SKM-1 (cell line): ENCODE data around the gene PKN3.
A peak's percentile ranks its signal among the peaks of the same experiment; 100 is the strongest.
"Not testable (repeated sequence)": the region's sequence is repeated elsewhere in the genome, so short reads cannot be mapped to it uniquely, and the experiment has no call there.

Experiments used
- DNase-seq: peaks from one replicate; lab custom pipeline; 2025; ENCODE audit not compliant: unreplicated experiment; lab: John Stamatoyannopoulos, UW

Gene PKN3

DNA sequence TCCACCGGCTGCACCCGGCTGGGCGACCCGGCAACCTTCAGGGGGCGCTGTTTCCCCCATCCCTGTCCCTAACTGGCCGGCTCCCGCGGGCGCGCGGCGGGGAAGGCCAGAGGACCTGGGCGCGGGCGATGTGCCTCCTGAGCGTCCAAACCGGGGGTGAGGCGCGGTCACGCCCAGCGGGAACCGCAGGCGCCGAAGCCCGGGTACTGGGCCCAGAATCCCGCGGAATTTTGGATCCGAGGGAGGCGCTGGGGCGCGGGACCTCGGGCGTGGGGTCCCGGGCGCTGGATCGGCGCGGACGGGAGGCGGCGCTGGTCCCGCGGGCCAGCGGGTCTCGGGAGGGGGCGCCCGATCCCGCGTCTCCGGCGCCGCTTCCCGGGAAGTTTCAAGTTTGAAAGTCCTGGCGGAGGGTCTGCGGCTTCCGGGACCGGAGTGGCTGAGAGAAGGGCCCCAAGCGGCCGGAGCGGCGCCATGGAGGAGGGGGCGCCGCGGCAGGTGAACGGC lies at the start of gene PKN3:
PKN3 (plus strand) TSS at position 59 of the 504 bp plus-strand sequence; CDS start at position 472, 413 bp downstream.
- DNase-seq, result peak; percentile 56

GRCh38 chr9:128653908-128654307 lies 48.4 kb upstream of the PKN3 start:
- DNase-seq, result no peak

DNA sequence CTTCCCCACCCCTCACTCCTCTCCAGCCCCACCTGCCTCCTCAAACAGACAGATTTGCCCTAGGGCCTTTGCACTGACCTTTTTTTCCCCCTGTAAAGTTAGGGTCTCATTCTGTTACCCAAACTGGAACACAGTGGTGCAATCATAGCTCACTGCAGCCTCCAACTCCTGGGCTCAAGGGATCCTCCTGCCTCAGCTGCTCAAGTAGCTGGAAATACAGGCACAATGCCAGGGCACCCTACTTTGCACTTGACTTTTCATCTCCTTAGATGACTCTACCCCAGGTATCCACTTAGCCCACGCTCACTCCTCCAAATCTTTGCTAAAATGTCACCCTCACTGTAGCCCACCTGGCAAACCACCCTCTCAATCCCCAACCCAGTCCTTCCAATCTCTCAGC lies 47.8 kb upstream of the PKN3 start:
- DNase-seq, result no peak

DNA sequence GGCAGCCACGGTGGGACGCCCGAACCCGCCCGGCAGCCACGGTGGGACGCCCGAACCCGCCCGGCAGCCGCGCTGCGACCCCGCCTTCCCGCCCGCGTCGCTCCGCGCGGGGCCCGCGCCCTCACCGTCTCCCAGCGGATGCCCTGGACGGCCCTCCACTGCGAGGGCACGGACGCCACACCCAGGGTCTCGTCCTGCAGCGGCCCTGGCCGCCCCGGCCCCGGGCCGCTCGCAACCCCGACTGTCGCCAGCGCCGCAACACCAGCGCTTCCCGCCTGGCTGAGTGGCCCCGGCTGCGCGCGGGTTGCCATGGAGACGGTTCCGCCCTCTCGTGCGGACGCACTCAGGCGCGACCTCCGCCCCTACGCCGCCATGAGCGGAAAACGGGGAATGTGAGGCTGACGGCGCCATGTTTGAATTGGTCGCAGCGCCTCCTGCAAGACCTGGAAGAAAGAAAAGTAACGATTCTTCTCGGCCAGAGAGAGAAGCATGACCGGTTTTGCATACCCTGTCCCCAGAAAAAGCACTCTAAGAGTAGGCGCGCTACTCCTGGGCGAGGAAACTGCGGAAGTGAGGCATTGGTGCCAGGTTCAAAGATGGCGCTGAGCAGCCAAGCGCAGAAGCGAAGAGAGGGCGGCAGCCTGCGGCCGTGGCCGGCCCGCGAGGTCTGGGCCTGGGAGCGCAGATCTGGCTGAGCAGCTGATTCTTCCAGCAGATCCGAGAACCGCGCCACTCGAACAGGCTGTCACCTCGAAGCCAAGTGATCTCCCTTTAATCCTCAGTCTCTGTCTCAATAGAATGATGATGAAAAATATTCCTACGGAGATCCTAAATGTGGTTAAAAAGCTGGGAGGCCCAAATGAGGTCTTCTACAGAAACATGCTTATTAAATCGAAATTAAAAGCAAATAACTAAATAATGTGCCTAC lies 45.6 kb upstream of the PKN3 start, which contains the start of gene DYNC2I2:
DYNC2I2 (minus strand) TSS at position 432 of the 928 bp plus-strand sequence; CDS start at position 311, 121 bp downstream.
- peak; percentile 87 for DNase-seq

DNA sequence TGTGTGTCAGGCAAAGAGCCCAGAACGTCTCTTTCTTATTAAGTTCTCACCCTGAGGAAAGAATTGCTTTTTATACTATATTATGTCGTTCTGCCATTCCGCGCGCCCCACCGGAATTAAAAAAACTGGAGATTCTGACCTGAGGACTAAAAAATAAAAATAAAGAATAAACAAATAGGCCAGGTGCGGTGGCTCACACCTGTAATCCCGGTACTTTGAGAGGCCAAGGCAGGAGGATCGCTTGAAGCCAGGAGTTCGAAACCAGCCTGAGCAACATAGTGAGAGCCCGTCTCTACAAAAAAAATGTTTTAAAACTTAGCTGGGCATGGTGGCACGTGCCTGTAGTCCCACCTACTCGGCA lies 45.0 kb upstream of the PKN3 start:
- DNase-seq, result no peak

DNA sequence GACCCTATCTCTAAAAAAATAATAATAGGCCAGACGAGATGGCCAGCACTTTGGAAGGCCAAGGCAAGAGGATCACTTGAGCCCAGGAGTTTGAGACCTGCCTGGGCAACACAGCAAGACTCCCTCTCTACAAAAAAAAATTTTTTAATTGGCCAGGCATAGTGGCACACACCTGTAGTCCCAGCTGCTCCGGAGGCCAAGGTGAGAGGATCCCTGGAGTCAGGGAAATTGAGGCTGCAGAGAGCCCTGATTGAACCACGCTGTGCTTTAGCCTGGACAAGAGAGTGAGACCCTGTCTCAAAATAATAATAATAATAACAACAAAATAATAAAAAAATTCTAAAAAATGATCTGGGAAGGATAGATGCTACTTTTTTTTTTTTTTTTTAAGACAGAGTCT lies 44.5 kb upstream of the PKN3 start:
- no peak for DNase-seq

DNA sequence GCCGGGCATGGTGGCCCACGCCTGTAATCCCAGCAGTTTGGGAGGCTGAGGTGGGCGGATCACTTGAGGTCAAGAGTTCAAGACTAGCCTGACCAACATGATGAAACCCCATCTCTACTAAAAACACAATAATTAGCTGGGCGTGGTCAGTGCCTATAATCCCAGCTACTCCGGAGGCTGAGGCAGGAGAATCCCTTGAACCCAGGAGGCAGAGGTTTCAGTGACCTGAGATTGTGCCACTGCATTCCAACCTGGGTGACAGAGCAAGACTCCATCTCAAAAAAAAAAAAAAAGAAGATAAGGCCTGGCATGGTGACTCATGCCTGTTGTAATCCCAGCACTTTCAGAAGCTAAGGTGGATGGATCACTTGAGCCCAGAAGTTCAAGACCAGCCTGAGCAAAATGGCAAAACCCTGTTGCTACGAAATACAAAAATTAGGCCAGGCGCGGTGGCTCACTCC lies 35.8 kb upstream of the PKN3 start:
- not testable (repeated sequence) for DNase-seq

DNA sequence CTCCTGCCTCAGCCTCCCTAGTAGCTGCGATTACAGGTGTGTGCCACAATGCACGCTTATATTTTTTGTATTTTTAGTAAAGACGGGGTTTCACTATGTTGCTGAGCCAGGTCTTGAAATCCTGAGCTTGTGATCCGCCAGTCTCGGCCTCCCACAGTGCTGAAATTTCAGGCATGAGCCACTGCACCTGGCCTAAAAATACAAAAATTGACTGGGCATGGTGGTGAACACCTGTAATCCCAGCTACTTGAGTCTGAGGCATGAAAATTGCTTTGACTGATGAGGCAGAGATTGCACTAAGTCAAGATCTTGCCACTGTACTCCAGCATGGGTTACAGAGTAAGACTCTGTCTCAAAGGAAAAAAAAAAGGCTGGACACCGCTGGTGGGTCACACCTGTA lies 32.5 kb upstream of the PKN3 start:
- no peak for DNase-seq

DNA sequence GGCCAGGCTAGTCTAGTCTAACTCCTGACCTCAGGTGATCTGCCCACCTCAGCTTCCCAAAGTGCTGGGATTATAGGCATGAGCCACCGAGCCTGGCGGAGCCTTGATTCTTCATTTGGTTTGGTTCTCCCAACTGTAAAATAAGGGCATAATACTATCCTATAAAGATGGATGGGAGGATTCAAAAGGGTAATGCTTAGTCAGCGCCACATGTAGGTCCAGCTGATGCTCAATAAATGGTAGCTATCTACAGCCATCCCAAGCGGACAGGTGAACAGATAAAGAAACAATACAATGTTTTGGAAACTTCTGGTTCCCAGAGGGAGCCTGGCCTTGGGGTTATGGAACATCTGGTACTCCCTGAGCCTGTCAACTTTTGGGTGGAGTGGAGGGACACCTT lies 26.9 kb upstream of the PKN3 start:
- no peak for DNase-seq

GRCh38 chr9:128677794-128678193 lies 24.5 kb upstream of the PKN3 start:
- no peak for DNase-seq

- peak; percentile 30 for DNase-seq
Observed at GRCh38 chr9:128683340-128684064, 18.8 kb upstream of the PKN3 start.

- no peak for DNase-seq
Observed at GRCh38 chr9:128684065-128684324, 18.3 kb upstream of the PKN3 start.

DNA sequence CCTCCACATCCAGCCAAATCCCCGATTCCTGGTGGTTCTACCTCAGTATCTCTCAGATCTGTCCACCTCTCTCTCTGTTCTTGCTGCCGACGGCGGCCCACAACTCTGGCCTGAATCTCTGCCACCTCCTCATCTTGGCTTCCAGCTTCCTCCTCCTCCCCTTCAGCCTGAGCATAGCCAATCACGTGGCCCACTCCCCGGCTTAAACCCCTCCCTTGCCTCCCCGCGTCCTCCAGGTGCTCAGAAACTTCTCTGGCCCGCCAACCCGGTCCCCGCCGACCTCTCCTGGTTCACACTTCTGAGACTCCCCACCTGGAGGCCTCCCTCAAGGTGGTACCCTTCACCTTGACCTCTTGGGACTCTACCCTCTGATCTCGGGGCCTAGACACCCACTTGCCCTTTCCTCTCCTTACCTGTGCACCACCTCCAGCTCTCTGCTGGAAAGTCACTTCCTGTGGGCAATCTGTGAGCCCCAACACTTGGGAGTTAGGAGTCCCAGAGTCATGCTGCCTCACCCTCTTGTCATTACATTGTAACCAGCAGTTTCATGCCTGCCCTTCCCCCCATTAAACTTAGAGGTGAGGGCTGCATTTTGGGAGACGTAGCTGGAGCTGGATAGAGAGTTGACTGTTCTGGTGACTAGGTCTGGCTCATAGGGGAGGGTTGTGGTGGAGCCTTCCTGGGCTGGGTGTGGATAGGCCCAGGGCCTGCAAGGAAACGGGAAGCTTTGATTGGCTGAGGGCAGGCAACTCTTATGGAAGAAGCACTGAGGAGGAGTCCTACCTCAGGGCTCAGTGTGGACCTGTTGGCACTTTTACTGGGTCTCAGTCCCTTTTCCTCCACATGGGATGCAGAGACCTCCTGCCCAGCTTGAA lies 17.7 kb upstream of the PKN3 start:
- DNase-seq, result peak; percentile 84

GRCh38 chr9:128685636-128686489 lies 16.4 kb upstream of the PKN3 start:
- no peak for DNase-seq

- DNase-seq, result no peak
Observed at GRCh38 chr9:128687453-128687852, 14.8 kb upstream of the PKN3 start.

GRCh38 chr9:128688501-128689292 lies 13.6 kb upstream of the PKN3 start, which contains the start of gene SET:
TSS of gene SET (plus strand) at chr9:128689222. CDS start at chr9:128689583, 361 bp downstream.
- peak; percentile 91 for DNase-seq

GRCh38 chr9:128689293-128689774 lies 13.0 kb upstream of the PKN3 start:
- DNase-seq, result no peak

GRCh38 chr9:128689820-128690683 lies 12.3 kb upstream of the PKN3 start:
- DNase-seq, result no peak
